B cell (primary cell): Measurements from ENCODE around the gene CALML5. TPM values are rescaled to one million over a fixed set of nuclear protein-coding genes. Genes with fewer than 3 reads are reported as not detected.

Experiments used
- ATAC-seq: fragments of 200-7000 bp; cut with Tn5 transposase; one replicate; pipeline ENCODE4 v1.10.0; 2021; ENCODE audit warnings: low read depth, mild to moderate bottlenecking, moderate number of reproducible peaks, moderate library complexity
- CTCF ChIA-PET: fragments of 350-600 bp; sonication (Branson Sonifier 250); formaldehyde crosslinking; loops from one replicate; lab custom pipeline; 2021; ENCODE audit warnings: antibody characterized with exemption, inconsistent platforms; lab: Charles Lee
- POLR2A ChIA-PET: fragments of 350-600 bp; sonication (Branson Sonifier 250); formaldehyde crosslinking; loops from one replicate; lab custom pipeline; 2021; ENCODE audit warnings: antibody characterized with exemption; lab: Charles Lee
- DNase-seq: peaks from one replicate; pipeline ENCODE4 v3.0.0; 2013
- H2AFZ ChIP-seq: 2 replicates; pipeline ENCODE4 v1.6.1; 2012; ENCODE audit warnings: mild to moderate bottlenecking, low read depth, low read length; ENCODE audit not compliant: insufficient read depth, poor library complexity, severe bottlenecking
- H3K27ac ChIP-seq, 2 donors: 1 replicate in 1 of 2; 2 replicates in 1 of 2; pipeline ENCODE4 v1.5.1; 2012 to 2013; ENCODE audit warnings: low read length in 2 of 2, mild to moderate bottlenecking in 2 of 2, moderate library complexity in 1 of 2
- H3K27me3 ChIP-seq, 4 experiments: fragments of 200-600 bp in 1 of 4; sonication (generic) in 1 of 4; replicated peaks in 1 of 4; 1 replicate in 2 of 4; 2 replicates in 2 of 4; pipeline versions ENCODE4 v1.6.1 to v1.7.0; 2013 to 2016; ENCODE audit warnings: low read length in 3 of 4, mild to moderate bottlenecking in 2 of 4, mixed read lengths in 1 of 4, moderate library complexity in 1 of 4; ENCODE audit not compliant: insufficient read depth in 4 of 4, control insufficient read depth in 3 of 4; ENCODE audit errors: control extremely low read depth in 1 of 4
- H3K36me3 ChIP-seq, 2 experiments: replicated peaks in 1 of 2; 1 replicate in 1 of 2; 2 replicates in 1 of 2; pipeline versions ENCODE4 v1.6.1 to v1.7.1; 2013; ENCODE audit warnings: low read length in 1 of 2; ENCODE audit not compliant: insufficient read depth in 2 of 2, control insufficient read depth in 1 of 2; ENCODE audit errors: control extremely low read depth in 1 of 2, extremely low read depth in 1 of 2
- H3K4me1 ChIP-seq, 2 donors: fragments of 200-600 bp in 1 of 2; sonication (generic) in 1 of 2; 1 replicate in 1 of 2; 2 replicates in 1 of 2; pipeline versions ENCODE4 v1.5.1 to v1.6.1; 2013 to 2017; ENCODE audit warnings: low read length in 2 of 2; ENCODE audit not compliant: control insufficient read depth in 2 of 2, insufficient read depth in 2 of 2
- H3K4me2 ChIP-seq: replicated peaks from 2 replicates; pipeline ENCODE3; 2012; ENCODE audit warnings: mild to moderate bottlenecking, low read depth, low read length; ENCODE audit not compliant: poor library complexity, severe bottlenecking
- H3K4me3 ChIP-seq, 5 experiments: fragments of 200-600 bp in 1 of 5; sonication (generic) in 1 of 5; 1 replicate in 3 of 5; 2 replicates in 2 of 5; pipeline versions ENCODE4 v1.5.1 to v1.7.0; 2011 to 2016; ENCODE audit warnings: low read length in 4 of 5, mild to moderate bottlenecking in 4 of 5, low read depth in 2 of 5, control low read depth in 1 of 5, moderate library complexity in 1 of 5; ENCODE audit not compliant: insufficient read depth in 1 of 5; ENCODE audit errors: control extremely low read depth in 1 of 5, extremely low read depth in 1 of 5
- H3K79me2 ChIP-seq: fragments of 200-600 bp; sonication (generic); one replicate; pipeline ENCODE4 v1.6.0; 2016; ENCODE audit warnings: low read length; ENCODE audit not compliant: control insufficient read depth, insufficient read depth
- H3K9ac ChIP-seq: fragments of 200-600 bp; sonication (generic); 2 replicates; pipeline ENCODE4 v1.6.1; 2017; ENCODE audit warnings: mild to moderate bottlenecking, low read length, moderate library complexity
- H3K9me3 ChIP-seq, 3 donors: one replicate each; pipeline versions ENCODE4 v1.6.1 to v1.7.1; 2013; ENCODE audit warnings: low read length in 2 of 3; ENCODE audit not compliant: control insufficient read depth in 2 of 3, insufficient read depth in 1 of 3; ENCODE audit errors: control extremely low read depth in 1 of 3
- H4K20me1 ChIP-seq: 2 replicates; pipeline ENCODE4 v1.6.0; 2012; ENCODE audit warnings: mild to moderate bottlenecking, low read length; ENCODE audit not compliant: insufficient read depth, control insufficient read depth, poor library complexity, severe bottlenecking
- H3K27ac Mint-ChIP-seq: one replicate; pipeline ENCODE4 v1.8.0; 2021; ENCODE audit warnings: mixed read lengths
- H3K27me3 Mint-ChIP-seq: one replicate; pipeline ENCODE4 v1.8.0; 2021; ENCODE audit warnings: mixed read lengths
- H3K4me1 Mint-ChIP-seq: one replicate; pipeline ENCODE4 v1.8.0; 2021; ENCODE audit warnings: mixed read lengths
- H3K4me3 Mint-ChIP-seq: one replicate; pipeline ENCODE4 v1.8.0; 2021; ENCODE audit warnings: mixed read lengths
- H3K9me3 Mint-ChIP-seq: one replicate; pipeline ENCODE4 v1.8.0; 2022; ENCODE audit warnings: mixed read lengths; ENCODE audit not compliant: insufficient read depth
- EZH2 ChIP-seq: IDR thresholded peaks from 2 replicates; pipeline ENCODE4 v1.6.1; 2012; ENCODE audit warnings: borderline replicate concordance, low read depth, mild to moderate bottlenecking, moderate library complexity, low read length; ENCODE audit not compliant: insufficient read depth, poor library complexity, severe bottlenecking
- WGBS: methylation state at CpG from one replicate; pipeline ENCODE4 v1.1.5; 2013; ENCODE audit warnings: missing lambda C conversion rate; ENCODE audit not compliant: insufficient coverage; 5-methylcytosine and 5-hydroxymethylcytosine counted together
- intact Hi-C: fragments of 100-400 bp; cut with micrococcal nuclease; formaldehyde crosslinking; loops from one replicate; pipeline ENCODE4 v1.10.0; 2022
- polyA plus RNA-seq: library from polyadenylated mRNA; depleted of rRNA; stranded (reverse); fragments of >200 nt; gene quantifications from 2 replicates; pipeline ENCODE4 v1.2.3, GENCODE V29; 2012
- total RNA-seq, 2 donors: library from RNA; stranded (reverse); fragments of 120-200 nt in 1 of 2; gene quantifications; 1 replicate in 1 of 2; 2 replicates in 1 of 2; pipeline versions ENCODE4 v1.2.3 to v1.2.4, GENCODE V29; 2013 to 2022
- TF ChIP-seq, protein P1 (sequence below): fragments of 200-600 bp; IDR thresholded peaks from one replicate; pipeline ENCODE4 v1.8.0; 2022; ENCODE audit warnings: antibody characterized with exemption, mild to moderate bottlenecking

Gene CALML5
- total and polyA plus RNA-seq, 2 donors (not counting 1 experiment from before 2014, with no cell fraction given): not detected

DNA sequence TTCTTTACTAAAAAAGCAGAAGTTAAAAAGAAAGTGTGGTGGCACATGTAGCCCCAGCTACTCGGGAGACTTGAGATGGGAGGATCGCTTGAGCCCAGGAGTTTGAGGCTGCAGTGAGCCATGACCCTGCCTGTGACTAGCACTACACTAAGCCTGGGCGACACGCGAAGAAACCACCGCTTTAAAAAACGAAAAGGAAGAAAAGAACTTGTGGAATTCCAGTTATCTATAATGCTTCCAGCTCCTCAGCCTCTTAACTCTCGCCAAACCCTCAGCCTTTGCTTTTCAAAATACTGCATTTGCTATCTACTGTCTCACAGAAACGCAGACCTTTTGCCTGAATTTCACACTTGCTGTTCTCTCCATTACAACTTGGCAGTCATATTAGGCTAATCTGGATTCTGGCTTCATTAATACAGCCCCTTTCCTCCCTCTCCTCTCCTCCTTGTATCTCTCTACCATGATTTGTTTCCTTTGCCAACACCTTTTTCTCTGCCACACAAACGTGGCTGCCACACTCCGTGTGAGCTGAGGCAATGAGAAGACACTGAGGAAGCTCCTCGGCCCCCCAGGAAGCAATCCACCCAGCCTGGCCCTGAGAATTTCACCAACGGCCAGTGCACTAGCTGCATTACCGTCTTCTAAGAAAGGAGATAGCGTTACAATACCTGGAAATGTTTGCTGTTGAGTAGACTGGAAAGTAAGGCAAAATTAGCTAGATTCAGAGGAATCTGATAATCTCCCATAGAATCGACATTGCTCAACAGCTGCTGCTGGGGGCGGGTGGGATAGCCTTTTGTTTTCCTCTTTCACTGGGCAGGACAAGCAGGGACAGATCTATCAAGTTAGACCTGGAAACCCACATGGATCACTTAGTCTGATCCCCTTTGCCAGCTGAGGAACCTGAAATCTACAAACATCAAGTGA, 37.2 kb downstream of the CALML5 start:
- ATAC-seq: no peak
- peaks cover 15% of the 10 kb centered on the region for H3K4me1 Mint-ChIP-seq

More for the DNA sequence above, 37.2 kb downstream of the CALML5 start:
- ChIA-PET CTCF (interaction anchor here (1.6 to 2.7 kb wide), 3 partner anchors 20 to 168 kb away, joined by 5 to 10 read pairs (median 7); no protein-coding TSS in a partner anchor), POLR2A (interaction anchor here (0.6 kb wide), 1 partner anchor 167 kb away, joined by 7 read pairs; no protein-coding TSS in a partner anchor)
- TF ChIP-seq, protein P1, sequence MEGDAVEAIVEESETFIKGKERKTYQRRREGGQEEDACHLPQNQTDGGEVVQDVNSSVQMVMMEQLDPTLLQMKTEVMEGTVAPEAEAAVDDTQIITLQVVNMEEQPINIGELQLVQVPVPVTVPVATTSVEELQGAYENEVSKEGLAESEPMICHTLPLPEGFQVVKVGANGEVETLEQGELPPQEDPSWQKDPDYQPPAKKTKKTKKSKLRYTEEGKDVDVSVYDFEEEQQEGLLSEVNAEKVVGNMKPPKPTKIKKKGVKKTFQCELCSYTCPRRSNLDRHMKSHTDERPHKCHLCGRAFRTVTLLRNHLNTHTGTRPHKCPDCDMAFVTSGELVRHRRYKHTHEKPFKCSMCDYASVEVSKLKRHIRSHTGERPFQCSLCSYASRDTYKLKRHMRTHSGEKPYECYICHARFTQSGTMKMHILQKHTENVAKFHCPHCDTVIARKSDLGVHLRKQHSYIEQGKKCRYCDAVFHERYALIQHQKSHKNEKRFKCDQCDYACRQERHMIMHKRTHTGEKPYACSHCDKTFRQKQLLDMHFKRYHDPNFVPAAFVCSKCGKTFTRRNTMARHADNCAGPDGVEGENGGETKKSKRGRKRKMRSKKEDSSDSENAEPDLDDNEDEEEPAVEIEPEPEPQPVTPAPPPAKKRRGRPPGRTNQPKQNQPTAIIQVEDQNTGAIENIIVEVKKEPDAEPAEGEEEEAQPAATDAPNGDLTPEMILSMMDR: no peak
- no peak for TF ChIP-seq EZH2
- no peak overlapping the region for H3K4me3 ChIP-seq
- H3K9ac ChIP-seq: no peak overlapping the region
- no peaks in the 10 kb centered on the region for H4K20me1 ChIP-seq
- intact Hi-C loops: no loop called here
- no peak overlapping the region for H2AFZ ChIP-seq
- DNase-seq: peak; percentile 18
- no peaks in the 10 kb centered on the region for H3K36me3 ChIP-seq
- H3K4me2 ChIP-seq: no peak overlapping the region
- no peak overlapping the region for H3K27ac ChIP-seq
- H3K4me1 ChIP-seq: peaks cover 7 to 9% of the 10 kb centered on the region in 2 donors
- Mint-ChIP-seq H3K4me3 (peak overlapping the region; percentile 4), H3K27ac (no peak overlapping the region), H3K27me3 (no peaks in the 10 kb centered on the region), H3K9me3 (no peaks in the 10 kb centered on the region)
- 80% methylated on average over 13 of the region's 17 CpGs for WGBS
- no peaks in the 10 kb centered on the region for H3K9me3 ChIP-seq
- H3K79me2 ChIP-seq: no peaks in the 10 kb centered on the region
- no peaks in the 10 kb centered on the region for H3K27me3 ChIP-seq
